HG03558 (cell line): ENCODE measurements around the gene TECTA.
A peak's percentile ranks its signal among the peaks of the same experiment; 100 is the strongest.
"Not testable (repeated sequence)": the region's sequence is repeated elsewhere in the genome, so short reads cannot be mapped to it uniquely, and the experiment has no call there.

Experiments
- ATAC-seq: cut with Tn5 transposase; IDR thresholded peaks from one replicate; pipeline ENCODE4 v1.9.1; 2021; ENCODE audit warnings: moderate number of reproducible peaks; ENCODE audit not compliant: unreplicated experiment; ENCODE audit errors: extremely low read depth

The TECTA gene

DNA sequence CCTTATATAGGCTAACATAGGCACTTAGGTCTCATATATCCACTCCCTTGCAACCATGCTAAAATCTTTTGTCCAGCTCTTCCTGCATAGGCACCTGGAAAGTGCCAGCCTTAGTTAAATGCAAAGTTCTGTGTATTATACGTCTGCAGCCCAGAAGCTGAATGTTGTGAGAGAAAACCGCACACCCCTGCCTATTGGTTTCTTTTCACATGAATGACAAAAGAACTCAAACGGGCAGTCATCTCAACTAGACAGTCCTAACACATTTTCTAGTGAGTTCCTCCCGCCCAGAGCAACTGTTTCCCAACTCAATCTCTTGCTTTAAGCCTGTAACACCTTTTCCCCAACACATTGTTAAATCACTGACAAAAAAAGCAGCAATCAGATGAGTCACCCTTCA, 122.1 kb downstream of the TECTA start:
- no peak for ATAC-seq

DNA sequence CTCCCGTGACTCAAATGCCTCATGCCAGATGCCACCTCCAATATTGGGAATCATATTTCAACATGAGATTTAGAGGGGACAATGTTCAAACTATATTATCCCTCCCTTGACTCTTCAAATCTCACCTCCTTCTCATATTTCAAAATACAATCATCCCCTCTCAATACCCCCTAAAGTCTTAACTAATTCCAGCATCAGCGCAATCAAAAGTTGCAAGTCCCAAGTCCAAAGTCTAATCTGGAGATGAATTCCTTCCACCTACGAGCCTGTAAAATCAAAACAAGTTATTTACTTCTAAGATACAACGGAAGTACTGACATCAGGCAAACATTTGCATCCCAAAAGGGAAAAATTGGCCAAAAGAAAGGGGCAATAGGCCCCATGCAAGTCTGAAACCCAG, 124.3 kb downstream of the TECTA start:
- ATAC-seq: no peak

DNA sequence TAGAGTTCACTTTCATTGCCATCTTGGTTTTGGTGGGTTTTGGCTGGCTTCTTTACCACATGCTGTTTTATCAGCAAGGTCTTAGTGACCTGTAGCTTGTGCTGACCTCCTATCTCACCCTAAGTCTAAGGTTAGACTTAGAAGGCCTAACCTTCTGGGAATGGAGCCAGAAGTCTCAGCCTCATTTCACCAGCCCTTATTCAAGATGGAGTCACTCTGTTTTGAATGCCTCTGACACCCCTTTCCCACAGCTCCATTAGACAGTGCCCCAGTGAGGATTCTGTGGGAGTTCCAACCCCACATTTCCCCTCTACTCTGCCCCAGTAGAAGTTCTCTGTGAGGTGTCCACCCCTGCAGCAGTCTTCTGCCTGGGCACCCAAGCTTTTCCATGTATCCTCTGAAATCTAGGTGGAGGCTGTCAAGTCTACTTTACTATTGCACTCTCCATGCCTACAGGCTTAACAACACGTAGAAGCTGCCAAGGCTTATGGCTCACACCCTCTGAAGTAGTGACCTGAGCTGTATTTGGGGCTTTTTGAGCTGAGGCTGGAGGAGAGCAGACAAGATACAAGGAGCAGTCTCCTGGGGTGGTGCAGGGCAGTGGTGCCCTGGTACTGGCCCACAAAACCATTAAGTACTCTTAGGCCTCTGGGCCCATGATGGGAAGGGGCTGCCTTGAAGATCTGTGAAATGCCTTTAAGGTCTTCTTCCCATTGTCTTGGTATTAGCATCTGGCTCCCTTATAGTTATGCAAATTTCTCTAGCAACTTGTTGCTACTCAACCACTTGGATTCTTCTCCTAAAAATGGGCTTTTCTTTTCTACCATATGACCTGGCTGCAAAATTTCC, 125.6 kb downstream of the TECTA start:
- no peak for ATAC-seq

DNA sequence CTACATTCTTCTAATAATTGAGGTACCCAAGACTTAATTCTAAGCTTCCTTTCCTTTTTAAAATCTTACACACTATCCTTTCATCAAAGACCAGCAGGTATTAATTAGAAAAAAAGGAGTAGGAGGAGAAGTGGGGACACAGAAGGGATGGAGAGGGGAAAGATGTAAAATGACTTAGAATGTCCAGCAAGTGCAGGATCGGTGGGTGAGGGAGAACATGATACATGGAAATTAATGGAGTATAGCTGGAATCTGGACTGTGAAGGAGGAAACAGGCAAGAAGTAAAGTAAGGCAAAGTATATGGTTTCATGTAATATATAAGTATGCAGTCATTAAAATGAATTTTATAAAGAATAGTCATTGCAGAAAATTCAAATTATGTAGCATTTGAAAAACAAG, 127.8 kb downstream of the TECTA start:
- ATAC-seq: no peak

DNA sequence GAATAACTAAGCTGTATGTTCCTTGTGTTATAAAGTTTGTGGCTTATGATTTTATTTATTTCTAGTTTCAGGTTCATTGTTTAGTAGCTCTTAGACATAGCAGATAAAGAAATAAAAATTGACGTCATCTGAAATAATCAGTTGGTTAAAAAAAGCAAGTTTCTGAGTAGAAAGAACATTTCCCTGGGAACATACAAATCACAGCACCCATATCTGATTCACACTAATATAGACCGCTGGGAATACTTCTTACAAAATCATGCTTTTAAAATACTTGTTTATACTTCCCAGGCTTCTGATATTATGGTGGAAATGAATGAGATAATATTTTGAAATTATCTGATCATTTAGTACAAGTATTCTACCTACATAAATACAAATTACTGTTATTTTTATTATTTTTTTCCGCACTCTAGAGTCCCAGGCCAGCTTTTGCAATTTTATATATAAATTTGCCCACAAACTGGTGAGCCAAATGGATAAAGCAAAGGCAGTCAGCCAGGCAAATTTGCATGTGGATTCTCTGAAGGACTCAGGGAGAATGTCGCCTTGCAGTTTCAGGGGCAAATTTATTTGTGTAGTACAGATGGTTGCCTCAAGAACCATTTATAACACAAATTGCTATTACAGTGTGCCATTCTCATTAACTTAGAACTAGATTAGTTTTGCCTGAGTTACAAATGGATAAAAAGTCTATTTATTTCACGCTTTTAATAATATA, 128.6 kb downstream of the TECTA start:
- ATAC-seq: no peak

DNA sequence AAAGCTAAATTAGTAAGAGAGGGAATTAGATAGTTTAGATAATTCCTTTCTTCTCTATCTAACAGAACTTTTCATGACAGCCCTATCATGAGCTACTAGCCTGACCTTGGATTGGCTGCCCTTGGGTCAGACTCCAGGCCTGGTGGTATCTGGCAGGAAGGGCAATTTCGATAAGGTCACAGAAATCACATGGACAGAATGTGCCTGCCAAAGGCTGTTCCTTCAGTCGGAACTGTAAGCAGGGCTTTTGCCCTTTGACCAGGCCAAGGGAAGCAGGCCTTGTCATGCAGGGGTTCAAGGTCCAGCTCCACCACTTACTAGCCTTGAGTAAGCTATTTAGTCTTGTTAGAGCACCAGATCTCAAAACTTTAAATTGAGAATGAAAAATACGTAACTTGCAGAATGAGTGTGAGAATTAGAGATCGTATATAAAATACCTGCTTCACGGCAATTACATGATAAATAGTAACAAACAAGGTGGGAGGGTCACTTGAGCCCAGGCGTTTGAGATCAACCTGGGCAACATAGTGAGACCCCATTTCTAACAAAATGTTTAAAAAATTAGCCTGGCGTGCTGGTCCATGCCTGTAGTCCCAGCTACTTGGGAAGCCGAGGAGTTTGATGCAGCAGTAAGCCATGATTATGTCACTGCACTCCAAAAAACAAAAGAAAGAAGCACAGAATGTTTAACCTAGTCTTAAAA, 130.7 kb downstream of the TECTA start:
- ATAC-seq: no peak

DNA sequence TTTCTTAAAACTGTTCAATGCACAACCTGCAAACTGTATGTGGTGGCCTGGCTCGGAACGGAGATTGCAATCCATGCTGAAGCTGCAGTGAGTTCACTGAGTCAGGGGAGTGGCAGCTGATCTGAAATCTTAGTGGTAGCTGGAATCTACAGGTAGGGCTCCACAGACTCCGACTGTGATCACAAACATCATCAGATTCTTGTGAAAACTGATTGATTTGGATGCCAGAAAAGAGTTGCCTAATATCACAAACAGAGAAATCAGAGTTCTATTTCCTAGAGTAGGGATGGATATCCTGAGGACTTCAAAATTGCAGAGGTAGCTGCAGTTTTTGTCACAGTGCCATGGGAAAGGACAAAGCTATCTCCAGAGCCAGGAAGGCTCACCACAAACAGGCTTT, 134.0 kb downstream of the TECTA start:
- ATAC-seq: no peak

DNA sequence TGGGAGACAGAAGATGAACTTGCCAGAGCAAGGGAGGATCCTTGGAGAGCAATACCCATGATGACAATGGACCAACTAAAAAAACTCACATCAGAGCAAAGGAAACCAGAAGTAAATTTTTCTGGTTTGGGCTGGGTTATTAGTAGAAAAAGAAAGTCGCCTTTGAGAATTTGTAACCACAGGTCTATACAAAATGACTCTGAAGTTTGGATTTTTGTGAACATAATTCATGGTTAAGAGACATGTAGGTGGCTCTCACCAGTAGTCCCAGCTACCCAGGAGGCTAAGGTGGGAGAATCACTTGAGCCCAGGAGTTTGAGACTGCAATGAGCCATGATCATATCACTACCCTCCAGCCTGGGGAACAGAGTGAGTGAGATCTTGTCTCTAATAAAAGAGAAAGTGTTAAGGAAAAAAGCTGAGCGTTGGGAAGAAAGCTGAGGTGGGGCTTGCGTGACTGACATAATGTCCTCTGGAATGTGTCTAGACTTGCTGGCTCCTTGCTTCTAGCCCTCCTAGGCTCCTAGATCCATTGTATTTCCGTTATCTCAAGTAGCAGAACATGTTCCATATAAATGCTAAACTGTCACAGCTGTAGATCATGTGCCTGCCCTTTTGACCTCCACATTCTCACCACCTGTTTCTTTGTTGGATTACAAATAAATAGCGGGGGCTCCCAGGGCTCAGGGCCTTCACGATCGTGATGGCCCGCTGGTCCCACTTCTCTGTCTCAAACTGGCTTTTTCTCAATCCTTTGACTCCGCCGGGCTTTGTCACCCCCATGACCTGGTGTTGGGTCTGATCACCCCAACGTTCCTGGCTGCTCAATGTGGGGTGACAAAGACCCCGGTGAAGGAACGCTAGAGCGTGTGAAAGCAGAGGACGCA, 135.3 kb downstream of the TECTA start:
- ATAC-seq: peak; percentile 67

DNA sequence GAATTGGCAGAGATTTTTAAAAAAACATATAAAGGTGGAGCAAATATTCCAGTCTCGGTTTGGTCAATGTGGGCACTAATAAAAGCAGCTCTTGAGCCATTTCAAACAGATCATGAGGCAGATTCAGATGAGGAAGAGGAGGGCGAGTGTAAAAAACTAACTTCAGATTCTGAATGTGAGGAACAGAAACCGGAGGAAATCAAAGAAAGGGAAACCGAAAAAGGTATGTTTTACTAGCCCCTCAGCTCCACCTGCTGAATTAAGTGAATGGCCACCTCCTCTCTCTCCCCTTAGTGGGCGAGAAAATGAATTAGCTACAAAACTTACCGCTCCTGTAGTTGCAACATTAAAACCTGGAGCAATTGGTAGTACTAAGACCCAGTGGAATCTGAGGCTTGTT, 136.2 kb downstream of the TECTA start:
- not testable (repeated sequence) for ATAC-seq

DNA sequence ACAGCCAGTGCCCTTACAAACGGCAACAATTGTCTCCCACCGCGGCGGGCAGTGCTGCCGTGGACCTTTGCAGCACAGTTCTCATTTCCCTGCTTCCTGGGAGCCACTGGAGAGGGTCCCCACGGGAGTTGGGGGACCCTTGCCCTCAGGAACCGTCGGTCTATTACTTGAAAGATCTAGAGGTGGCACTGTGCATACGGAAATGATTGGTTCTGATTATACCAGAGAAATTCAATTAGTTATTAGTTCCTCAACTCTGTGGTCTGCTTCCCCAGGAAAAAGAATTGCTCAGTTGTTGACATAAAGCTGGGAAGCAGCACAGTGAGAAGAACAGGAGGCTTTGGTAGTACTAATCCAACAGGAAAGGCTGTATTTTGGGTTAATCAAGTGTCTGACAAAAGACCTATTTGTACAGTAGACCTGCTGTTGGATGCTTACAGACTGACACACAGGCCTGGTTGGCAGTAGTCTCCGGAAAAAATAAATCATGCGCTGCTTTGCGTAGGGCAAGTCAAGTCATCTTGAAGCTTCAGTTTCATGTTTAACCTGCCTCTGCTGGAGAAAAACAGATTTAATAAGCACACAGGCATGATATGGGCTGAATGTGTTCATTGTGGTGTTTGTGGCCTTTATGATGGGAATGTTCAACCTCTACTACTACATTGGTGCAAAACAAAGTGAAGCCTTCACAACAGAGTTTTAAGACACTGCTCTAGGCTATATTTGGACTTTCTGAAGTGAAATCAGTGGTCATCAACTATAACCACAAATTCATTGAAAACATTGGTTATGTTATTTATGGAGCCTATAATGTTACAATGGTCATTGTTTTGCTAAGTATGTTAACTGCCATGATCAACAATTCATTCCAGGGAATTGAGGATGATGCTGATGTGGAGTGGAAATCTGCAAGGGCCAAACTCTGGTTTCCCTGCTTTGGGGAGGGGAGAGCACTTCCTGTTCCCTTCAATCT, 136.9 kb downstream of the TECTA start:
- no peak for ATAC-seq

DNA sequence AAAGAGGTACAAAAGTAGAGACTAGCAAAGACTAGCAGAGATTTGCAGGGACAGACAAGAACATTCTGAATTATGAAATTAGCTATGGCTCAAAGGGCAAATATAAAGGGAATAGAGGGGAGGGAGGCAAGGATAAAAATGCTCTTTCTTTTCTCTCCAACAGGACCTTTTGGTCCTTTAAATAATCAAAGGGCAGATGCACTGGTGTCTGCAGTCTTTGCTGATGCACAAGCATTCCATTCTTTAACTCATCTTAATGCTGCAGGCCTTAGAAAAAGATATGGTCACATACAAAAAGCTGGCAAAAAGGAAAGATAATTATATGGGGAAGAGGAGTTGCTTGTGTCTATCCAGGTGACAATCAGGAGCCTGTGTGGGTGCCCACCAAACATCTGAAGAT, 137.9 kb downstream of the TECTA start:
- no peak for ATAC-seq

DNA sequence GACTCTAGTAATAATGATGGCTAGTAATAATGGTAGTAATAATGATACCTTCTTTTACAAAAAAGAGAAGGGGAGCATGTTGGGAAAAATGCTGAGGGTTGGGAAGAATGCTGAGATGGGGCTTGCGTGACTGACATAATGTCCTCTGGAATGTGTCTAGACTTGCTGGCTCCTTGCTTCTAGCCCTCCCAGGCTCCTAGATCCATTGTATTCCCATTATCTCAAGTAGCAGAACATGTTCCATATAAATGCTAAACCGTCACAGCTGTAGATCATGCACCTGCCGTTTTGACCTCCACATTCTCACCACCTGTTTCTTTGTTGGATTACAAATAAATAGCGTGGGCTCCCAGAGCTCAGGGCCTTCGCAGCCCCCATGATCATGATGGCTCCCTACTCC, 139.0 kb downstream of the TECTA start:
- not testable (repeated sequence) for ATAC-seq

DNA sequence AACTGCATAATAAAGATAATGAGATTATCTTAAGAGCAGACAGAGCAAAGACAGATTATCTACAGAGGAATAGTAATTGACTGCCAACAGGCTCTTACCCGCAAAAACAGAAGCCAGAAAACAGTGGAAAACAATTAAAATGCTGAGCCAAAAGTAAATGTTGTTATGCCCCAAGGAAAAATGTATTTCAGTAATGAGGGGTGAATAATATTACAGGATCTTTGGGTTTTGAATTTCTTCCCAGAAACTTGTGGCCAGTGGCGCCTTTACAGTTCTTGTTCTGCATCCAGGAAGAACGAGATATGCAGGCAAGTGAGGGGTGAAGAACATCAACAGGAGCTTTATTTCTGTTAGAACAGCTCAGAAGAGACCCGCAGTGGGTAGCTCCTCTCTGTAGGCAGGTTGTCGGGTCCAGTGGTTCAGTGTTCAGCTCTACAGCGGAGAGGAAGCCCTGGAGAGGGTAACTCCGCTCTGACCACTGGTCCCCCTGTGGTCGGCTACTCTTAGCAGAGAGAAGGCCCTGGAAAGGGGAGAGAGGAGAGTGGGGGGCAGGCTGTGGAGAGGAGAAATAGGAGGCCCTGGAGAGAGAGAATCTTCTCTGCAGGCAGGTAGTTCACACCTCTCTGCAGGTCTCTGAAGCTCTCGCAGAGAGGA, 139.7 kb downstream of the TECTA start:
- ATAC-seq: no peak
